Measurements from ENCODE around the gene B9D1.

GRCh38 chr17:19313066-19313745 lies 49.3 kb downstream of the B9D1 start:
- TF ChIP-seq POLR2A (IDR thresholded peaks at IDR 0.05; ENCODE audit: low read depth, low read length) (no peak), TAF1 (IDR thresholded peaks at IDR 0.05; ENCODE audit: low read depth, low read length) (no peak)
